GM12892 (cell line): Measurements from ENCODE around the gene SDF4.

ENCODE experiments used
- POLR2A ChIP-seq: IDR thresholded peaks from 2 replicates; pipeline ENCODE4 v1.6.1; 2011; ENCODE audit warnings: low read depth, low read length, control low read depth
- POLR2AphosphoS5 ChIP-seq: IDR thresholded peaks from 2 replicates; pipeline ENCODE4 v1.6.1; 2011; ENCODE audit warnings: low read depth, low read length, control low read depth

DNA sequence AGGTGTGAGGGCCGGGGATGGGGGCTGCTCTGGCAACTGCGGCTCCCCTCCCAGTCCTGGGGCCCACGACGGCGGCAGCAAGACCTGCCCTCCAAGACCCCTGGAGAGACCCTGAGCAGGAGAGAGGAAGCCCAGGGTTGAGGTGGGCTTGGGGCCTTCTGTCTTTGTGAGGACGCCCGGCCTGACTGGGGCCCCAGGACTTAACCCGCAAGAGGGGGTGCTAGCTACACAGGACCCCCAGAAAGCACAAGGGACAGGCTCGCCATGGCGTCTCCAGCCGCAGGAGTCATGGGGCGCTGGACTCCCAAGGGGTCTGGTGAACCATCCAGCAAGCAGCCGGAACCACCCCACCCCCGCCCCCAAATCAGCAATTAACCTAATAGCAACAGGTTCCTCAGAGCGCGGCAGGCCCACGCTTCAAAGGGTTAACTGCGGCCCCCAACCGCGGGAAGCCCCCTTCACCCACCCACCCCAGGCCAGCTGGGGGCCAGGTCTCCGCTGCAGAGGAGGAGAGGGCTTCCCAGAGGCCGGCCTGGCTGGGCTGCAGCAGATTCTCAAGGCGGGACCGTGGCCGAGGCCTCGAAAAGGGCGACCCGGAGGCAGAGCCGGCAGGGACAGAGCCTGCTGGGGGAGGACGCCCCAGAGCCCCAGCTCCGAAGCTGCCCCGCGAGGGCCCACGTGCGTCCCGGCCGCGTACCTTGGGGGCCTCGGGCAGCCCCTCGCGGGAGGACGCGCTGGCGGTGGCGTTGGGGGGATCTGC lies 14.2 kb upstream of the SDF4 start:
- no peak for TF ChIP-seq POLR2A
- no peak for TF ChIP-seq POLR2AphosphoS5
